HUES64 (cell line): ENCODE data around the gene CAMK1D.

ENCODE experiments used
- H3K27ac ChIP-seq: 2 replicates; pipeline ENCODE4 v1.7.0; 2013; ENCODE audit warnings: low read depth, low read length, inconsistent platforms
- H3K27me3 ChIP-seq: 2 replicates; pipeline ENCODE4 v1.6.1; 2013; ENCODE audit warnings: mild to moderate bottlenecking, low read length; ENCODE audit not compliant: insufficient read depth
- H3K36me3 ChIP-seq: 2 replicates; pipeline ENCODE4 v1.6.1; 2013; ENCODE audit warnings: mild to moderate bottlenecking, low read length; ENCODE audit not compliant: insufficient read depth
- H3K4me1 ChIP-seq: 2 replicates; pipeline ENCODE4 v1.6.1; 2013; ENCODE audit warnings: mild to moderate bottlenecking, low read length, moderate library complexity; ENCODE audit not compliant: insufficient read depth
- H3K4me3 ChIP-seq: 2 replicates; pipeline ENCODE4 v1.5.1; 2013; ENCODE audit warnings: mild to moderate bottlenecking, low read length, moderate library complexity
- H3K9ac ChIP-seq: 2 replicates; pipeline ENCODE4 v1.6.1; 2013; ENCODE audit warnings: mild to moderate bottlenecking, low read depth, low read length
- H3K9me3 ChIP-seq: 2 replicates; pipeline ENCODE4 v1.6.1; 2013; ENCODE audit warnings: low read depth, low read length; ENCODE audit not compliant: insufficient read depth
- WGBS: fragments of 150-250, 120-280 bp; methylation state at CpG from one replicate; pipeline ENCODE4 v1.1.7; 2013; ENCODE audit warnings: missing lambda C conversion rate; 5-methylcytosine and 5-hydroxymethylcytosine counted together

Gene CAMK1D

DNA sequence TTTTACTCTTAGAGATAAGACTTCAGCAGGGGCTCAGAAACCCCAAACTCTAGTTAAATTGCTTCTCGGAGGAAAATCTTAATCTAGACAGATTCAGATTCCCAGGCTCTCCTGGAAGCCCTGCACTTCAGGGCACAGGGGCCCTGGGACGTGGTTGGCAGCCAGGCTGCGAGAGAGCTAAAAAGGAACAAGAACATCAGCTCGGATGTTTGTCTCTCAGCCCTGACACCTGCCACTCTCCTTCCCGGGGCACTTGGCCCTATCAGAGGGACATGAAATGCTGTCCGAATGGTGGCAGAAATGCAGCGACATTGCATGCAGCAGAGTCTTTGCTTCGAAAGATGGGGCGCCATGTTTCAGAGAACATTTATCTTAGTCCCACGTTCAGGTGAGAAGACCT, 485.4 kb downstream of the CAMK1D start:
- Histone ChIP-seq H3K4me1 (no peaks in the 10 kb centered on the region), H3K9me3 (no peaks in the 10 kb centered on the region), H3K27me3 (no peaks in the 10 kb centered on the region), H3K27ac (no peak overlapping the region), H3K4me3 (no peak overlapping the region), H3K36me3 (no peaks in the 10 kb centered on the region), H3K9ac (no peak overlapping the region)
- 83% methylated on average over 10 of the region's 10 CpGs for WGBS

DNA sequence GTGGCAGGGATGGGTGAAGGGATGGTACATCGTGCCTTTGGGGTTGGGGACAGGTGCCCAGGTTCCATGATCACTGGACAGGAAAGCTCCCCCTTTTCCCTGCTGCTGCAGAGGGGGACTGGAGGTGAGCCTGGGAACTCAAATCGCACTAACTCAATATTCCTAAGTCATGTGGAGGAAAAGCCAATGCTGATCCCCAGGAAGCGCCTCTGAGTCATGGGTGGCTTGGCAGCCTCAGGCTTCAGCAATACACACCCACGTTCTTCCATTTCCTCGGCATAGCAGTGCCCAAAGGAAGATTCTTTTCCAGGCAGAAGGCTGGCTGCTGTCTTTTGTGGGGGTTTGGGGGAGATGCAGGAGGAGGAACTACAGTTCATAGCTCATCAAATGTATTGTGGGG, 486.4 kb downstream of the CAMK1D start:
- H3K27ac ChIP-seq = no peak overlapping the region
- no peak overlapping the region for H3K4me3 ChIP-seq
- no peak overlapping the region for H3K9ac ChIP-seq
- H3K36me3 ChIP-seq = no peaks in the 10 kb centered on the region
- H3K4me1 ChIP-seq = peaks cover 3% of the 10 kb centered on the region; the same call in 1 of the 2 replicates
- WGBS = 90% methylated on average over 5 of the region's 5 CpGs
- no peaks in the 10 kb centered on the region for H3K27me3 ChIP-seq
- H3K9me3 ChIP-seq = no peaks in the 10 kb centered on the region

DNA sequence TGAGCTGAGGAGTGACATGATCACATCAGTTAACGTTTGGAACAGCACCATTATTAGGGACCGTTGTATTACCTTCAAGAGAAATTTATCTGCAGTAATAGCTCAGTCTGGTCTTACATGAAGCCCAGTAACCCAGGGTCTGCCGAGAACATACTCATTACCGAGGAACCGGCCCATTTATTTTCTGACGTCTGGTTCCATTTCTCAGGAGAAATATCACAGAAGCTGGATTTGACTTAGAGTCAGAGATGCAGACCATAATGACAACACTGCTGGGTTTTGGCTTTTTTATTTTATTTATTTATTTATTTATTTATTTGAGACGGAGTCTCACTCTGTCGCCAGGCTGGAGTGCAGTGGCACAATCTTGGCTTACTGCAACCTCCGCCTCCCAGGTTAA, 489.0 kb downstream of the CAMK1D start:
- Histone ChIP-seq H3K9ac (no peak overlapping the region), H3K36me3 (no peaks in the 10 kb centered on the region), H3K4me3 (no peak overlapping the region), H3K4me1 (peaks cover 3% of the 10 kb centered on the region; the same call in 1 of the 2 replicates), H3K9me3 (no peaks in the 10 kb centered on the region), H3K27me3 (no peaks in the 10 kb centered on the region), H3K27ac (no peak overlapping the region)
- 75% methylated on average over 9 of the region's 9 CpGs for WGBS

GRCh38 chr10:12838995-12839927, 489.9 kb downstream of the CAMK1D start:
- Histone ChIP-seq H3K27ac (no peak overlapping the region), H3K4me3 (no peak overlapping the region), H3K36me3 (no peaks in the 10 kb centered on the region), H3K9me3 (no peaks in the 10 kb centered on the region), H3K9ac (no peak overlapping the region), H3K27me3 (no peaks in the 10 kb centered on the region), H3K4me1 (peaks cover 3% of the 10 kb centered on the region; the same call in 1 of the 2 replicates)
- 79% methylated on average over 27 of the region's 27 CpGs for WGBS

DNA sequence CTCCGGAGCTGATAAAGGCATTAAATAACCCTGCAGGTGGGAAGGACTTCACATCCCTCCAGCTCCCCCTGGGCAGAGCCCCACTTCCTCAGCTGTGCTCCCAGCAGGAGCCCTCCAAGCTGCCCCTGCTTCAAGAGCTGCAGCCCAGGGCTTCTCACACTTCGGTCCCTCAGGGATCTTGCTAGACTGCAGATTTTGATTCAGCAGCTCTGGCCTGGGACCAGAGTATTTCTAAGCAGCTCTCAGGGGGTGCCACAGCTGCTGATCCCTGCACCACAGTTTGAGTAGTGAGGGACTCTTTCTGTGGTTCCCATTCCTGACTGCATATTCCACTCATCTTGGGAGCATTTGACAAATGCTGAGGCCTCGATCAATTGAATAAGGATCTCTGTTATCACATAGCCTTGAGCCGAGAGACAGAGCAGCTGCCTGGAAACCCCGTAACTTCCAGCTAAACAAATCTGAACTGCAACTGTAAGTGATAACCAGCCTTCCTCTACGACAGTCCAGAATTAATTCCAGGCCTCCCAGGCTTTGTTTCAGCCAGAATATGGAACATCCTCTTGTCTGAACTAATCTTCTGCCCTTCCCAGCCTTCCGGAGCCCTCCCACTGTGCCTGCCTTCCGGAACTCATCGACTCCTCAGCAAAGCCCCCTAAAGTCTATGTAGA, 490.7 kb downstream of the CAMK1D start:
- no peaks in the 10 kb centered on the region for H3K36me3 ChIP-seq
- 71% methylated on average over 9 of the region's 9 CpGs for WGBS
- no peaks in the 10 kb centered on the region for H3K9me3 ChIP-seq
- H3K9ac ChIP-seq = no peak overlapping the region
- no peak overlapping the region for H3K4me3 ChIP-seq
- no peak overlapping the region for H3K27ac ChIP-seq
- no peaks in the 10 kb centered on the region for H3K27me3 ChIP-seq
- H3K4me1 ChIP-seq = peaks cover 3% of the 10 kb centered on the region; the same call in 1 of the 2 replicates

GRCh38 chr10:12841426-12841825, 492.1 kb downstream of the CAMK1D start:
- no peak overlapping the region for H3K4me3 ChIP-seq
- H3K9ac ChIP-seq = no peak overlapping the region
- no peaks in the 10 kb centered on the region for H3K27me3 ChIP-seq
- H3K9me3 ChIP-seq = no peaks in the 10 kb centered on the region
- WGBS = 97% methylated on average over 10 of the region's 10 CpGs
- no peaks in the 10 kb centered on the region for H3K36me3 ChIP-seq
- H3K4me1 ChIP-seq = peaks cover 3% of the 10 kb centered on the region; the same call in 1 of the 2 replicates
- no peak overlapping the region for H3K27ac ChIP-seq

DNA sequence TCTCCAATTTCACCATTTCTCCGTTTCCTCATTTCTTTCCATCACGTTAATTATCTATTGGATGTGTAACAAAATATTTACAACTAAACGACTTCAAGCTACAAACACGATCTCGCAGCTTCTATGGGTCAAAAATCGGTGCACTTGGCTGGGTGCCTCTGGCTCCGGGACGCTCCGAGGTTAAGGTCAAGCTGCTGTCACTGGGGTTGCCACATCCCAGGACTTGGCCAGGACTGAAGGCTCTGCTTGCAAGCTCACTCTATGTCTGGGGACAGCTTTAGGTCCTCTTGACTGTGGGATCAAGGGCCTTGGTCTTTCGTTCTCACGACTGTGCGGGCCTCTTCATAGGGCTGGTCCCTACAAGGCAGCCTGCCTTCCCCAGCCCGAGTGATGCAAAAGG, 492.5 kb downstream of the CAMK1D start:
- 92% methylated on average over 13 of the region's 13 CpGs for WGBS
- no peaks in the 10 kb centered on the region for H3K27me3 ChIP-seq
- no peak overlapping the region for H3K9ac ChIP-seq
- H3K36me3 ChIP-seq = no peaks in the 10 kb centered on the region
- no peak overlapping the region for H3K4me3 ChIP-seq
- no peaks in the 10 kb centered on the region for H3K9me3 ChIP-seq
- H3K27ac ChIP-seq = no peak overlapping the region
- peaks cover 3% of the 10 kb centered on the region; the same call in 1 of the 2 replicates for H3K4me1 ChIP-seq

- Histone ChIP-seq H3K36me3 (no peaks in the 10 kb centered on the region), H3K27ac (no peak overlapping the region), H3K4me3 (no peak overlapping the region), H3K9me3 (no peaks in the 10 kb centered on the region), H3K4me1 (peaks cover 3% of the 10 kb centered on the region; the same call in 1 of the 2 replicates), H3K9ac (no peak overlapping the region), H3K27me3 (no peaks in the 10 kb centered on the region)
- WGBS = 76% methylated on average over 6 of the region's 6 CpGs
Measured at GRCh38 chr10:12842310-12842709, 493.0 kb downstream of the CAMK1D start.

GRCh38 chr10:12843296-12843945, 494.1 kb downstream of the CAMK1D start:
- no peak overlapping the region for H3K4me3 ChIP-seq
- no peaks in the 10 kb centered on the region for H3K36me3 ChIP-seq
- H3K27ac ChIP-seq = no peak overlapping the region
- no peak overlapping the region for H3K9ac ChIP-seq
- peaks cover 3% of the 10 kb centered on the region; the same call in 1 of the 2 replicates for H3K4me1 ChIP-seq
- no peaks in the 10 kb centered on the region for H3K9me3 ChIP-seq
- WGBS = 94% methylated on average over 12 of the region's 12 CpGs
- no peaks in the 10 kb centered on the region for H3K27me3 ChIP-seq

DNA sequence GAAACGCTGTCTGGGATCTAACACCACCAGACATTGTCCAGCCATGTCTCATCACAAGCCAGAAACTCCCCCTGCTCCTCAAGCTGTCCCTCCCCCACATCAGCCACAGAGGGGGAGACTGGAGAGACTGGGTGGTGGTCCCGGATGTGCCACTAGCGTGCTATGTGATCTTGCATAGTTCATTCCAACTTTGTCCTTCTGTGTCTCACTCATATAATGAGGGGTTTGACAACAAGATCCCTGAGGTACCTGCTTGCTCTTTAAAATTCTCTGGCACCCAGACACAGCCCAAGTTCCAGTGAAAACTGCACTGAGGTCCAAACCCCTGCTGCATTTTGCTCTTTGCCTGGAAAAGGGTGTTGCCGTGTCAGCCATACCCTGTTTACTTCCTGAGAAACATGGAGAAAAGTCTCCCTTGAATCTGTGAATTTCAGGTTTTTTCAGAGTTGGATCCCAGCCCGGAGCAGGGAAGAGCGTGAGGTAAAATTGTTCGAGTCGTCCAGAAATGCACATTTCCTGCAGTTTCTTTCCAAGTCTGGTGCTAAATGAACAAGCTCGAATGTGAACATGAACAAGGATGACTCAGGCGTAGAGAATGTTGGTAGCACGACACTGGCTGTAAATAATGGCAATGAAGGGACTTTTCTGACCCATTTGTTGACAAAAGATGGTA, 495.6 kb downstream of the CAMK1D start:
- H3K9ac ChIP-seq = no peak overlapping the region
- WGBS = 88% methylated on average over 10 of the region's 11 CpGs
- no peaks in the 10 kb centered on the region for H3K27me3 ChIP-seq

More for the DNA sequence above, 495.6 kb downstream of the CAMK1D start:
- no peak overlapping the region for H3K4me3 ChIP-seq
- no peaks in the 10 kb centered on the region for H3K36me3 ChIP-seq
- H3K4me1 ChIP-seq = peaks cover 3% of the 10 kb centered on the region; the same call in 1 of the 2 replicates
- H3K9me3 ChIP-seq = no peaks in the 10 kb centered on the region
- H3K27ac ChIP-seq = no peak overlapping the region
